ENCODE results near the gene JOSD1. TPM values are rescaled to one million over a fixed set of nuclear protein-coding genes. Genes with fewer than 3 reads are reported as not detected.

The JOSD1 gene
- total and polyA plus RNA-seq, 2 of the 4 experiments (the other 2 are of a cell fraction), result 30.2 to 35.8 TPM

DNA sequence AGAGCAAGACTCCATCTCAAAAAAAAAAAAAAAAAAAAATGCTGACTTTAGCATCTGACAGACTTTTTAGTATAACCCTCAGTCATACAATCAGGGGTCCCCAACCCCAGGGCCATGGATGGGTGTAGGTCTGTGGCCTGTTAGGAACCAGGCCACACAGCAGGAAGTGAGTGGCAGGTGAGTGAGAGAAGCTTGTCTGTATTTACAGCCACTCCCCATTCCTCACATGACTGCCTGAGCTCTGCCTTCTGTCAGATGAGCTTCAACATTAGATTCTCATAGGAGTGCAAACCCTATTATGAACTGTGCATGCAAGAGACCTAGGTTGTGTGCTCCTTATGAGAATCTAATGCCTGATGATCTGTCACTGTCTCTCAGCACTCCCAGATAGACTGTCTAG, 47.9 kb downstream of the JOSD1 start:
- dilution Hi-C loops (cut with HindIII; ENCODE audit: low sequenced_read_pairs, unreplicated experiment) (no loop called here), in situ Hi-C loops (cut with MboI; ENCODE audit: low sequenced_read_pairs) (no loop called here), intact Hi-C loops (cut with micrococcal nuclease) (no loop called here)
- no peak overlapping the region for H2BK15ac ChIP-seq (ENCODE audit: low read depth, low read length)
- H3K18ac ChIP-seq (ENCODE audit: low read depth, low read length), result no peak overlapping the region
- H2BK5ac ChIP-seq (ENCODE audit: low read depth, low read length, poor library complexity, severe bottlenecking), result no peak overlapping the region
- H3K27ac ChIP-seq (ENCODE audit: insufficient read depth, low read length), result no peak overlapping the region
- H3K4me1 ChIP-seq (ENCODE audit: control insufficient read depth, insufficient read depth, low read length), result peaks cover 7% of the 10 kb centered on the region
- no peak overlapping the region for H3K4ac ChIP-seq (ENCODE audit: low read depth, low read length)
- H4K20me1 ChIP-seq (ENCODE audit: insufficient read depth, low read length), result no peaks in the 10 kb centered on the region; the same call in 1 of the 2 replicates
- H4K91ac ChIP-seq (ENCODE audit: insufficient read depth, low read depth, low read length), result no peak overlapping the region
- no peak overlapping the region for H3K23ac ChIP-seq (ENCODE audit: low read depth, low read length)
- H3K9me3 ChIP-seq (ENCODE audit: control insufficient read depth, insufficient read depth, low read length), result no peaks in the 10 kb centered on the region
- H4K8ac ChIP-seq (ENCODE audit: low read depth in 2 of 2, low read length in 2 of 2), result no peak overlapping the region
- ATAC-seq (ENCODE audit: low read depth) (no peak), DNase-seq (no peak)
- no peak overlapping the region for H4K5ac ChIP-seq (ENCODE audit: low read depth, low read length)
- CTCF ChIA-PET, result no interaction called here
- no peak overlapping the region for H3K9ac ChIP-seq (ENCODE audit: low read depth, low read length)
- H3K4me3 ChIP-seq (ENCODE audit: insufficient read depth, low read depth, low read length), result no peak overlapping the region
- no peak overlapping the region for H2AK5ac ChIP-seq (ENCODE audit: low read depth, low read length)
- peaks cover 11 to 17% of the 10 kb centered on the region in 2 experiments for H3K79me1 ChIP-seq (ENCODE audit: low read depth in 1 of 2, low read length in 2 of 2)
- H3K9me1 ChIP-seq (ENCODE audit: insufficient read depth, low read length), result peaks cover 7% of the 10 kb centered on the region
- TF ChIP-seq RFX5 (IDR thresholded peaks at IDR 0.05; ENCODE audit: low read depth, low read length), result no peak
- TF ChIP-seq MAZ (IDR thresholded peaks at IDR 0.05; ENCODE audit: borderline replicate concordance, low read depth, low read length), result no peak
- no peak for TF ChIP-seq USF2 (IDR thresholded peaks at IDR 0.05; ENCODE audit: low read depth, low read length)
- TF ChIP-seq SMC3 (IDR thresholded peaks at IDR 0.05; ENCODE audit: low read depth, low read length), result no peak
- no peak for TF ChIP-seq CEBPB (IDR thresholded peaks at IDR 0.05; ENCODE audit: low read depth, low read length)
- no peak for TF ChIP-seq CTCF (conservative IDR thresholded peaks at IDR 0.05; ENCODE audit: low read depth, low read length)
- no peak overlapping the region for H2AFZ ChIP-seq (replicated peaks; ENCODE audit: low read length, poor library complexity)
- no peak overlapping the region for H2BK120ac ChIP-seq (ENCODE audit: low read depth, low read length)
- no TSS peak for BruUV-seq (replicated peaks)
- no peak overlapping the region for H2BK20ac ChIP-seq (ENCODE audit: low read depth, low read length)
- H3K56ac ChIP-seq (ENCODE audit: extremely low read depth, insufficient read depth, low read length), result no peak overlapping the region
- H3K14ac ChIP-seq (replicated peaks; ENCODE audit: low read depth, low read length), result no peak overlapping the region
- H3K4me2 ChIP-seq (ENCODE audit: low read depth, low read length), result no peak overlapping the region
- H2AK9ac ChIP-seq (replicated peaks; ENCODE audit: low read depth, low read length, poor library complexity), result no peak overlapping the region
- no peaks in the 10 kb centered on the region for H3K36me3 ChIP-seq (ENCODE audit: control insufficient read depth, insufficient read depth, low read length)
- POLR2A ChIA-PET (ENCODE audit: unreplicated experiment), result no interaction called here
- no peaks in the 10 kb centered on the region for H3K27me3 ChIP-seq (ENCODE audit: control insufficient read depth, insufficient read depth, low read length)

Measured in IMR-90 (cell line).